GM19455 (cell line): ENCODE data around the gene NFATC3.
"Not testable (repeated sequence)": the region's sequence is repeated elsewhere in the genome, so short reads cannot be mapped to it uniquely, and the experiment has no call there.

Experiments
- ATAC-seq: cut with Tn5 transposase; IDR thresholded peaks from one replicate; pipeline ENCODE4 v1.9.1; 2021; ENCODE audit not compliant: unreplicated experiment

NFATC3 gene

GRCh38 chr16:68115851-68116250 is 30.7 kb downstream of the NFATC3 start:
- no peak for ATAC-seq

GRCh38 chr16:68116256-68116867 is 31.2 kb downstream of the NFATC3 start:
- ATAC-seq = no peak

- no peak for ATAC-seq
These were observed 32.7 kb downstream of the NFATC3 start for GRCh38 chr16:68117884-68118283.

- ATAC-seq = not testable (repeated sequence)
These were observed 33.8 kb downstream of the NFATC3 start for GRCh38 chr16:68118954-68119353.

- not testable (repeated sequence) for ATAC-seq
These were observed 35.3 kb downstream of the NFATC3 start for GRCh38 chr16:68120496-68120895.

- no peak for ATAC-seq
These were observed 41.2 kb downstream of the NFATC3 start for GRCh38 chr16:68126395-68126794.

GRCh38 chr16:68128577-68129305 is 43.6 kb downstream of the NFATC3 start:
- no peak for ATAC-seq

- no peak for ATAC-seq
These were observed 45.4 kb downstream of the NFATC3 start for GRCh38 chr16:68130520-68130919.

- no peak for ATAC-seq
These were observed 46.9 kb downstream of the NFATC3 start for GRCh38 chr16:68131813-68132706.

- ATAC-seq = not testable (repeated sequence)
These were observed 47.8 kb downstream of the NFATC3 start for GRCh38 chr16:68133000-68133399.

- no peak for ATAC-seq
These were observed 49.5 kb downstream of the NFATC3 start for GRCh38 chr16:68134644-68135043.

GRCh38 chr16:68136515-68136914 is 51.3 kb downstream of the NFATC3 start:
- ATAC-seq = no peak

GRCh38 chr16:68144008-68144407 is 58.8 kb downstream of the NFATC3 start:
- ATAC-seq = no peak

GRCh38 chr16:68146585-68146984 is 61.4 kb downstream of the NFATC3 start:
- no peak for ATAC-seq

GRCh38 chr16:68147444-68147843 is 62.3 kb downstream of the NFATC3 start:
- ATAC-seq = no peak

- no peak for ATAC-seq
These were observed 64.4 kb downstream of the NFATC3 start for GRCh38 chr16:68149596-68149995.

- ATAC-seq = no peak
These were observed 70.3 kb downstream of the NFATC3 start for GRCh38 chr16:68155425-68155824.

- ATAC-seq = no peak
These were observed 77.2 kb downstream of the NFATC3 start for GRCh38 chr16:68162413-68162812.

GRCh38 chr16:68163275-68163674 is 78.1 kb downstream of the NFATC3 start:
- ATAC-seq = not testable (repeated sequence)

GRCh38 chr16:68166264-68166663 is 81.1 kb downstream of the NFATC3 start:
- ATAC-seq = no peak

- ATAC-seq = no peak
These were observed 94.1 kb downstream of the NFATC3 start for GRCh38 chr16:68179196-68179795.
